Activated CD4-positive, alpha-beta T cell treated with anti-CD3 and anti-CD28 coated beads, Interleukin-2, amount 50 U/mL, for 16 hours (primary cell): ENCODE measurements around the gene MVK.

Experiments used
- DNase-seq: peaks from one replicate; pipeline ENCODE4 v3.0.0-alpha.2; 2020

MVK gene

GRCh38 chr12:109573029-109573913 lies at the start of gene MVK, which contains the start of gene MMAB:
TSS of gene MVK (plus strand) at chr12:109573794. CDS start at chr12:109574823, 1,029 bp downstream.
TSS of gene MMAB (minus strand) at chr12:109573504. CDS start at chr12:109573480, 24 bp downstream.
- DNase-seq = peak; percentile 100

DNA sequence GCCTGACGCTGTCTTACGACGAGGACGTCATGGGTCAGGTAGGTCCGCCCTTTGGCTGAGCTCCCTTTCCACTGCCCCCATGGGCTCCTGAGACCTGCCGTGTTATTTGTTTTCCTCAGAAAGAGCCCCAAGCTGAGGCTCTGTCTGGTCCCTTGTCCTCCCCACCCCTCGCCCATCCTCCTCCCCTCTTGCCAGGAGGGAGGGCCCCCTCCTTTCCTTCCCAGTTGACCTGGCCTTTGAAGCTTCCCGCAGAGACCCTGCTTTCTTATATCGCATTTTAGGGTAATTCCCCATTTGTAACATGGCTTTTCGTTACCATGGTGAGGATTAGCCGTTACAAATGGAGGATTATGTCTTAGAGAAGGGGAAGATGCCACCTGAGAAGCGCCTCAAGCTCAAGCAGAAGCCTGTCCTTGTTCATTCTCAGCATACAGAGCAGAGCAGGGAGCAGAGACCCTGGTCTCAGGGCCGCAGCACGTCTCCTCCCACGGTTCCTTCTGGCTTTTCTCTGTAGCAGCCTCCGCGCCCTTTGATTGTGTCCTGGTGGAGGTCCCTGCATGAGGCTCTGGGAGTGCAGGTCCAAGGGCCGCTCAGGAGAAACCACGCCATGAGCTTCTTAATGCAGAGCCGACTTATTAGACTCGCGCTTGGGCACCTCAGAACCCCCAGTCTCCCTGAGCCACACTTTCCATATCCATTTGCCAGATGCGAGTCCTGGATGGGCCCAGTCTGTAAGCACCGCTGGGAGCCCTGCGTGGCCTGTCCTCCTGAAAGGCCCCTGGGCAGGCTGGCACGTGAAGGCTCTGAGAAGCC lies 48.9 kb upstream of the MVK start:
- DNase-seq = no peak

- no peak for DNase-seq
These were observed 48.4 kb upstream of the MVK start for GRCh38 chr12:109525279-109525585.

DNA sequence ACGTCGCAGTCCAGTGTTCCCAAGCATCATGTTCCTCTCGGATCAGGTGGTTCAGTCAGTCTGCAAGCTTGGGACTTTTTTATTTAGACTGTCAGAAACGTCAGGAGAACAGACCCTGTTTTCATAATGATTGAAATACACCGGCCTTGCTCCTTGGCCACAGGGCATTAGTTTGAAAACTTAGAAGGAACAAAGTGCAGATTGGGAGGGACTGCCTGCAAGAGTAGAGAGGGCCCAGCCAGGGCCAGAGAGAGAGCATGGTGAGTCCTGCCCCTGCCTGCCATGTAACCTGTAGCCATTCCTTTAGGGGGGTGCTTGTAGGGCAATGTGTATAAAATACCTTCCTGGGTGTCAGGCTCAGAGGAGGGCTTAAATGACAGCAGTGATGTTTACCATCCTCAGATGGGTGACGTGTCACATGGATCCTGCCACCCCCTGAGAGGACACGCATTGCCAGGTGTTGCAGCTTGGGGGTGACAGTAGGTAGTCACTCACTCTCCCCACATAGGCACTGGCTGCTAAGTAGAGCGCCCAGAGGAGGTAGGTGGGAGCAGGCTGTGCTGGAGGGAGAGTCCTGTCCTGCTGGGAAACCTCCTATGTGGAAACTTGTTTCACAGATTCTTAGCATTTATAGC lies 46.0 kb upstream of the MVK start:
- DNase-seq = no peak

DNA sequence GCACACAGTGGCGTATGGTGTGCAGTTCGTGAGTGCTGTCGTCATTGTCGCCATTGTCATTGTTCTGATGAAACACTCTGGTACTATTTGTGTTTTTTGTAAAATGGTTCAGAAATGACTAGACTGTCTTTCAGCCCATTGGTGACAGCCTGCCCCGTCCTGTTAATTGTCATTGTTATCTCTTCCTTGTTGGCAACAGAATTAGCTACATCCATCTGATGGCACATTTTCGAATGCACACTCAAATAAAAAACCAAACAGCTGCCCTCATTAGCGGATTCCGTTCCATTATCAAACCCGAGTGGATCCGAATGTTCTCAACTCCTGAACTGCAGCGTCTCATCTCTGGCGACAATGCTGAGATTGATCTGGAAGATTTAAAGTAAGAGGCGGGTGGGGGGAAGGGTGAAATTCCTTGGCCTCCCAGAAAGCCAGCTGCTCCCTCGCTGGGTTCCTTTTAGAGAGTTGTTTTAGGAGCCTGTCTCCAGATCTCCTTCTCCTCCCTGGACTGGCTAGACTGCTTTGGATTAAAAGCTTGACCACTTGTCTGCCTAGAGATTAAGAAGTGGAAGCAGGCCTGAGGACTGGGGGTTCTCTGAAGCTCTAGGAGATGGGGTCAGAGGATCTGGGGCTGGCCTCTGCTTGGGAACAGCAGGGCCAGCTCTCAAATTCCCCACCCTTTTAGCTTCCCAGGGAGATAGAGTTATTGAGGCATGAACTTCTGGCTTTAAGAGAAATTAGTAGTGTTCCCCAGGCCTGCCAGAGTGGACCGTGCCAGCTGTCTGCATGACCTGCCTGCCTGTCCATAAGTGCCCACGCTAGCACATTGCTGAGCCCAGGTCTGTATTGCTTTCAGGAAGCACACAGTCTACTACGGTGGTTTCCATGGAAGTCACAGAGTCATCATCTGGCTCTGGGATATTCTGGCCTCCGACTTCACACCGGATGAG lies 43.6 kb upstream of the MVK start:
- no peak for DNase-seq

- no peak for DNase-seq
These were observed 42.2 kb upstream of the MVK start for GRCh38 chr12:109531411-109531810.

GRCh38 chr12:109532721-109533486 lies 40.7 kb upstream of the MVK start:
- DNase-seq = no peak

GRCh38 chr12:109533487-109533740 lies 40.2 kb upstream of the MVK start:
- DNase-seq = no peak

- no peak for DNase-seq
These were observed 39.1 kb upstream of the MVK start for GRCh38 chr12:109534456-109534855.

GRCh38 chr12:109535231-109535862 lies 38.2 kb upstream of the MVK start:
- no peak for DNase-seq

DNA sequence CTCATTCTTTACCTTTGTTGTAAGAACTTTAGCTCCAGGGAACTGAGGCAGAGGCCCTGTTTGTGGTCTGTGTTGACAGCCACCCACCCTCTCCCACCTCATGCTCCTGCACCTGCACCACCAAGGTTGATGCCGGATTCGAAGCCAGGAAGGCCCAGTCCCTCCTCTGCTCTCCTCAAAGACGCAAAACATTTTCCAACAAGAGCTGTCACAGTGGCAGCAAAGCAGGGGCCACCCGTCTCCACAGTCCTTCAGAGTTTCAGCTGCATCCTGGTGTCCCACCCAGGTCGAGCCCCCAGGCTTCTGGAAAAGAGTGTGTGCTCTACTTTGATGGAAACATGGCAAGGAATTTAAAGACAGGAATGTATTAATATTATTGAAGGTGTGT lies 37.7 kb upstream of the MVK start:
- no peak for DNase-seq

GRCh38 chr12:109537136-109537535 lies 36.5 kb upstream of the MVK start:
- DNase-seq = no peak

GRCh38 chr12:109538191-109538863 lies 35.3 kb upstream of the MVK start:
- DNase-seq = no peak

DNA sequence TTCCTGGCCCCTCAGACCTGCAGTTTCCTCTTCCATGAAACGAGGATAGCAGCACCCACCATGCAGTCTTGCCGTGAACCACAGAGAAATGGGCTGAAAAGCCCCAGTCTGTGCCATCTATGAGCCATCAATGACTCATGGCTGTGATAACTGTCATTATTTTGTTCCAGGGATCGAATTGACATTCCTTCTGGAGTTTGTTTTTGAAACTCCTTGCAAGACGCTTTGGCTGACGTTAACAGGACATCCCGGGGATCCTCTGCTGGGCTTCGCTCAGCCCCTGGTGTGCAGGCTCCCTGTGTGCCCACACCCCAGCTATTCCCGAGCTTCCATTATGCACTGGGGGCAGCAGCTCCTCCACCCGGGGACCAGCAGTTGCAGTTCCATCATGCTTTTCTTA lies 34.1 kb upstream of the MVK start:
- DNase-seq = no peak

DNA sequence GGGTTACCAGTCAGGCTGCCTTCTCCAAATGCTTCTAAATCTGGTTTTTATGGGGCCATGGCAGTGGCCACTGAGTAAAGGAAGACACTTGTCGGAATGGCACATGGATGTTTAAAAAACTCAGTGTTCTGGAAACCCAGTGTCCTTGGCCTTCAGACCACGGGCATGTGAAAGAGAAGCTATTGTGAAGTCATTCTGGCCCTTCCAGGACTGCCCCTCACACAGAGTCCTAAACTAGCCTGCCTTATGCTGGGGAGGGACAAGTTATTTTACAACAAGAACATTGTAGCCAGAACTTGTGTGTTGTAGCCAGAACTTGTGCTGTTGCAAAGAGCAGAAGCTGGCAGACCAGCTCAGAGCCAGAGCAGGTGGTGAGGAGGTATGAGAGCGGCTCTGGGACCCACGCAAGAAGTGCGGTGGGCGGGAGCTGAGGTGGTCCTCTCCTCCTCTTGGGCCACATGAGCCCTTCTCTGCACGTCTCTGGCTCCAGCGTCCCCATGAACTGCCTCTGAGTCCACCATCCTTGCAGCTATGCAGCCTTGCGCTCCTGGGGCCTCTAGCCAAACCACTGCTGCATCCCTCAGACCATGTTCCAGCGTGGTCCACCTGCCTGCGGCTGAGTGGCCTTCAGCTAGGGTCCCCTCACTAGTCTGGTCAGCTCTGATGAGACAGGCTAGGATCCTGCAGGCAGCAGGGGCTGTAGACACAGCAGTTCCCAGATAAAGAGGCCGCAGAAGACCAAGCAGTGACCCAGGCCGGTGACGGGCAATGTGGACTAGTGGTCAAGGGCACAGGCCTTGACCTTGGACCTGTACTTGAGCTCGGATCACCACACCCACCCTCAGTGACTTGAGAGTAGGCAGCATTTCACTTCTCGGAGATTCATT lies 32.8 kb upstream of the MVK start:
- no peak for DNase-seq

GRCh38 chr12:109541413-109541726 lies 32.2 kb upstream of the MVK start:
- no peak for DNase-seq

GRCh38 chr12:109542014-109542413 lies 31.6 kb upstream of the MVK start:
- no peak for DNase-seq

DNA sequence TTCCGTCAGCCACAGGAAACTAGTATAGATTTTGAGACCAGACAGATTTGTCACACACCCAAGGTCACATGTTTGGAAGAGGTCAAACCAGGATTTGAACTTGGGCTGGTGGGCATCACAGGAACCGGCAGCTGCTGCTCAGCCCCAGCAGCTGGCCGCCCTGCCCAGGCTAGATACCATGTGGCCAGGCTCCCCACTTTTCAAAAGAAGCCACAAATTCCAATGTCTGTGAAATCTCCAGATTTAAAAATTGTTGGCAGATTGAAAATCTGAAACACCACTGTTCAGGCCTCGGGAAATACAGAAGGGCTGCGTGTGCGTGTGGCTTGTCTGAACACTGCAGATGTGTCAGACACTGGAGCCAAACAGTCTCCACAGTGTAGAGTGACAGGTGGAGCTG lies 30.7 kb upstream of the MVK start:
- no peak for DNase-seq

GRCh38 chr12:109544955-109545531 lies 28.6 kb upstream of the MVK start:
- peak; percentile 17 for DNase-seq

DNA sequence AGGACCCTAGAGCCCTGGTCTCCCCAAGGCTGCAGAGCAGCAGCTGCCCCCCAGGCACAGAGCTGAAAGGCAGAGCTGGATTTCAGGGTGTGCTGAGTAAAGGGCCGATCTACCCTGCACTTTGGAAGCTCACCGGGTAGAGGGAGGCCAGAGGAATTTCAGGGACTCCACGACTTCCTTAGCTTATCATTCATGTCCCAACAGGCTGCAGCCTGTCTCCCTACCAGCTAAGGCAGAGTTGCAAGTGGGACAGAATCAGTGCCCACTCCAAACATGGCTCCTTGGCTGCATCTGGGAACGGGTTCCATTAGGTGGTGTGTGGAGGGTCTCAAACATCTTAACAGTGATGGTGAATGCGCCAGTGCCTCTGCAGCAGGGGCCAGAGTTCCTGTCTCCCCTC lies 27.8 kb upstream of the MVK start:
- no peak for DNase-seq
